ENCODE data around the gene UGCG. TPM values are rescaled to one million over a fixed set of nuclear protein-coding genes. Genes with fewer than 3 reads are reported as not detected.
A peak's percentile ranks its signal among the peaks of the same experiment; 100 is the strongest.
"Not testable (repeated sequence)": the region's sequence is repeated elsewhere in the genome, so short reads cannot be mapped to it uniquely, and the experiment has no call there.

The UGCG gene
- total RNA-seq, 4 donors from 2014 or later, result 25.0 to 203 (median 59.7) TPM

DNA sequence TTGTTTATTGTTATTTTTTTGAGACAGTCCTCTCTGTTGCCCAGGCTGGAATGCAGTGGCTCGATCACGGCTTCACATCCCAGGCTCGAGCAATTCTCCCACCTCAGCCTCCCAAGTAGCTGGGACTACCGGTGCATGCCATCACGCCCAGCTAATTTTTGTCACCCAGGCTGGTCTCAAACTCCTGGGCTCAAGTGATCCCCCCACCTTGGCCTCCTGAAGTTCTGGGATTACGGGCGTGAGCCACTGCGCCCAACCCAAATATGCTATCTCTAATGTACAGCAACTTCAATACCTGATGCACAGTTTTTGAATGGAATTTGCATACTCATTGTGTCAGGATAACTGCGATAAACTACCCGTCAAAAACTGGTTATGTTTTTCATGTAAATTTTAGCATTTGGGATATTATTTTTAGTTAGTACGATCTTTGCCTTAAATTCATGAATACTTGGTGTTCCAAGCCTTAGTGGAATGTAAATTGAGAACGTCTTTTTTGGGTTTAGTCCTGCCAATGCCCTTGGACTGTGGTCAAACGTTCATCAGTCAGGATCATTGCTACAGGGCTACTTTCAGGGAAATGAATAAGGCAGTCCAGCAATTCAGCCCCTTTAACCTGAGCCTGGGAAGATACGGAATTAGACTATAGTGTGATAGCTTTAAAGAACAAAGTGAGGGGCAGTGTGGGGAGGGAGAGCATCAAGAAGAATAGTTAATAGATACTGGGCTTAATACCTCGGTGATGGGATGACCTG lies 4.4 kb downstream of the UGCG start:
- ATAC-seq (ENCODE audit: low FRiP score), result no peak
- no peak for TF ChIP-seq CTCF (IDR thresholded peaks at IDR 0.05)
- no peak for DNase-seq (ENCODE audit: low spot score)

- TF ChIP-seq CTCF (IDR thresholded peaks at IDR 0.05), result no peak
- DNase-seq (ENCODE audit: low spot score) (no peak), ATAC-seq (ENCODE audit: low FRiP score) (no peak)
Measured at GRCh38 chr9:111902391-111903139, 6.0 kb downstream of the UGCG start.

DNA sequence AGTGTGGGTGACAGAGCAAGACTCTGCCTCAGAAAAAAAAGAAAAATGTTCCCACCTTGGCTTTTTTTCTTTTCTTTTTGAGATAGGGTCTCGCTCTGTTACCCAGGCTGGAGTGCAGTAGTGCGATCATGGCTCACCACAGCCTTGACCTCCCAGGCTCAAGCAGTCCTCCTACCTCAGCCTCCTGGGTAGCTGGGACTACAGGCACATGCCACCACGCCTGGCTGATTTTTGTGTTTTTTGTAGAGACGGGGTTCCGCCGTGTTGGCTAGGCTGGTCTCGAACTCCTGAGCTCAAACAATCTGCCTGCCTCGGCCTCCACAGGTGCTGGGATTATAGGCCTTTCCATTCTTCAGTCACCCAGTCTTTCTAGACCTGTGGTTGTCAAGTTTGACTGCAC lies 6.9 kb downstream of the UGCG start:
- not testable (repeated sequence) for DNase-seq (ENCODE audit: low spot score); ATAC-seq (ENCODE audit: low FRiP score)

DNA sequence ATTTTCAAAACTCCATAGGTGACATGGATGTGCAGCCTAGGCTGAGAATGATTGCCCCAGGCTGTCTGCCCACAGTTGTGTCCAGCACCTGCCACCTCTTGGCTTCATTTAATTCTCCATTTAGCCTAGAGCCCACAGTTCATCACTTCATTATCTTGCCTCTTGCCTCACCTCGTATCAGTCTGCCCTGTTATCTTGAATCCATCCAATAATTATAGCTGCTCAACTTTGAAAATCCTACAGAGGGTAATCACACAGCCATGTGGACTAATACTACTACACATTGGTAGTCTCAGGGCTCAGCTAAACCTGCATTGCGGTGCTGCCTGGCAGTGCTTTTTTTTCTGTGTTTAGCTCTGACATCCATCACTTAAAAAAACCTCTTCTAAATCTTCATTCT lies 7.4 kb downstream of the UGCG start:
- DNase-seq (ENCODE audit: low spot score), result no peak

GRCh38 chr9:111904891-111905291 lies 8.3 kb downstream of the UGCG start:
- DNase-seq (ENCODE audit: low spot score), result no peak
- no peak for TF ChIP-seq CTCF (IDR thresholded peaks at IDR 0.05)
- ATAC-seq (ENCODE audit: low FRiP score), result no peak

More for the DNA sequence above, 7.4 kb downstream of the UGCG start:
- no peak for TF ChIP-seq CTCF (IDR thresholded peaks at IDR 0.05)
- peak; percentile 35 for ATAC-seq (ENCODE audit: low FRiP score)

DNA sequence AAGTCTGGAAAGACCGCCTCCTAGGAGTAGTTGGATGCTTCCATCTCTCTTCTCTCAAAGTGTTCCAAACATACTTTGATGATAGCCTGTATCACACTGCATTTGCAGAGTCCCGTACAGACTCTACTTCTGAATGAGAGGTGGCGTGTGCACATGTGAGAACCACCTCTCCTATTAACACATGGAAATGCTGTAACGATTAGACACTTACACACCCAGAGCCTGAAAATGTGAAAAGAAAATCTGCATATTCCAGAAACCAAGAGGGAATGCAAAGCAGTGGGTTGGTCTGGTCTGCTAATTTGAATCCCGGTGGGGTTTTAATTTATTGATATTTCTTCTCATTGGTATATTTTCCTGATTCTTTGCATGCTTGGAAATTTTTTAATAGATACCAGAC lies 10.5 kb downstream of the UGCG start:
- DNase-seq (ENCODE audit: low spot score) (no peak), ATAC-seq (ENCODE audit: low FRiP score) (no peak)
- no peak for TF ChIP-seq CTCF (IDR thresholded peaks at IDR 0.05)

- TF ChIP-seq CTCF (IDR thresholded peaks at IDR 0.05), result no peak
- ATAC-seq (ENCODE audit: low FRiP score) (no peak), DNase-seq (ENCODE audit: low spot score) (no peak)
Measured at GRCh38 chr9:111909444-111909843, 12.8 kb downstream of the UGCG start.
